Prostate gland (tissue), 2 donors: ENCODE results near the gene GPR35.

ENCODE experiments used
- POLR2A ChIP-seq: fragments of 450-650 bp; IDR thresholded peaks from one replicate; pipeline ENCODE4 v1.6.1; 2016; ENCODE audit warnings: antibody characterized with exemption, mild to moderate bottlenecking
- TF ChIP-seq, protein P1 (sequence below), 4 experiments: fragments of 200-600 bp in 2 of 4; fragments of 450-650 bp in 2 of 4; sonication (generic) in 2 of 4; IDR thresholded peaks; 1 replicate in 3 of 4; 2 replicates in 1 of 4; pipeline ENCODE4 v1.5.1; 2016 to 2019; ENCODE audit warnings: antibody characterized with exemption in 4 of 4, mild to moderate bottlenecking in 2 of 4, moderate library complexity in 2 of 4

DNA sequence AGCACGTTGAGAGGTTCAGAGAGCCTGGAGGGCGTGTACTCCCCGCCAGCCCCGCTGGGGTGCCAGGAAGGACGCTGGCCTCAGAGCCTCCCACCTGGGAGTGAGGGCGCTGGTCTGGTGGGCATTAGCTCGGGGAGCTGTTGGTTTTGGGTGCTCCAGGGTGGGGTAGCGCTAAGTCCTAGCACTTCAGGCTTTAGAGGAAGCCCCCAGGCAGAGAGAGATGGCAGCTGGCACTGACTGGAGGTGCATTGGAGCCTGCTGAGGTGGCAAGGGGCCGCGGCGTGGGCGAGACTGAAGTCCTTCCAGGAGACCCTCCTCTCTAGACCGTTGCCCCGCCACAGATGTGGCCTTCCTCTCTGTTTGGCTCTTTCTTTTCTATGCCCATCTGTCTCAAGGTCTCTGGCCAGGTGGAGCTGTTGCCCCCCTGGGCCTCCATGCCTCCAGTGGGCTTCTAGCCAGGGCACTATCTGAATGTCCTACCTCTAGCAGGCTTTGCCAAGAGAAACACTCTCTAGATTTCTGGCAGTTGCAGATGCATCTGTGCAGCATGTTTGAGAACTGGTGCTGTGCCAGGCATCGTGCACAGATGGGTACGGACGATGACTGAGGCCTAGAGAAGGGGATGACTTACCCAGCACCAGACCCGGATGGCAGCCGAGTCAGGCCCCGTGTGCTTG, 32.1 kb upstream of the GPR35 start:
- TF ChIP-seq, protein P1, sequence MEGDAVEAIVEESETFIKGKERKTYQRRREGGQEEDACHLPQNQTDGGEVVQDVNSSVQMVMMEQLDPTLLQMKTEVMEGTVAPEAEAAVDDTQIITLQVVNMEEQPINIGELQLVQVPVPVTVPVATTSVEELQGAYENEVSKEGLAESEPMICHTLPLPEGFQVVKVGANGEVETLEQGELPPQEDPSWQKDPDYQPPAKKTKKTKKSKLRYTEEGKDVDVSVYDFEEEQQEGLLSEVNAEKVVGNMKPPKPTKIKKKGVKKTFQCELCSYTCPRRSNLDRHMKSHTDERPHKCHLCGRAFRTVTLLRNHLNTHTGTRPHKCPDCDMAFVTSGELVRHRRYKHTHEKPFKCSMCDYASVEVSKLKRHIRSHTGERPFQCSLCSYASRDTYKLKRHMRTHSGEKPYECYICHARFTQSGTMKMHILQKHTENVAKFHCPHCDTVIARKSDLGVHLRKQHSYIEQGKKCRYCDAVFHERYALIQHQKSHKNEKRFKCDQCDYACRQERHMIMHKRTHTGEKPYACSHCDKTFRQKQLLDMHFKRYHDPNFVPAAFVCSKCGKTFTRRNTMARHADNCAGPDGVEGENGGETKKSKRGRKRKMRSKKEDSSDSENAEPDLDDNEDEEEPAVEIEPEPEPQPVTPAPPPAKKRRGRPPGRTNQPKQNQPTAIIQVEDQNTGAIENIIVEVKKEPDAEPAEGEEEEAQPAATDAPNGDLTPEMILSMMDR (IDR thresholded peaks at IDR 0.05) = no peak
- no peak for TF ChIP-seq POLR2A
